ENCODE measurements around the gene LRRC4. TPM values are rescaled to one million over a fixed set of nuclear protein-coding genes. Genes with fewer than 3 reads are reported as not detected.

The LRRC4 gene
- polyA plus RNA-seq, 4 donors, result 5.2 to 8.5 (median 7.4) TPM

DNA sequence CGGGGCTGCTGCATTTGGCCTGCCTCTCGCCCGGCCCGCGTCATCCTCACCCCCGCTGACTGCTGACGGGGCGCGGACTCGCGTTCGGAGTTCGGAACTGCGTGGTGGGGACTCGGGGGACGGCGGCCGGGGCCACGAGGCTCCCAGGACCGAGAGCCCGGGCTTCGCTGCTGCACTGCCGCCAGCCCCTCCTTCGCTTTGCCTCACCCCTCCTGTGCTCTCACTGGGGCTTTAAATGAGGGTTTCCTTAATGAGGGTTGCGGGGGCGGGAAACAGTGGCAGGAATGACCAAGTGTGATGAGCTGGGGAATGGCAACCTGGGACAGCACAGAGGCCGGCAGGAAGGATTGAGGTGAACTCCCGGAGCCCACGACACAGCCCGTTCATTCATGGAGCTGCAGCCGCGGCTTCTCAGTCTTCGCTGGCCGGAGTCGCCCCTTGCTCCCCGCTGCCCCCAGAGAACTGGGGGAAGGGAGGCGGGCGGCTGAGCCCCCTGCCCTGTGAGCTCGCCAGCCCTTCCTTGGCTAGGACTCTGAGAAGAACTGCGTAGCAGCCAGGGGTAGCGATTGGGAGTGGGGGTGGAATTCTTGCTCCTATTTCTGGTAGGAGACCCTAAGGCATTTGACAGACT lies 1.5 kb upstream of the LRRC4 start:
- DNase-seq (ENCODE audit: low read depth in 4 of 4, low spot score in 3 of 4), result no peak

DNA sequence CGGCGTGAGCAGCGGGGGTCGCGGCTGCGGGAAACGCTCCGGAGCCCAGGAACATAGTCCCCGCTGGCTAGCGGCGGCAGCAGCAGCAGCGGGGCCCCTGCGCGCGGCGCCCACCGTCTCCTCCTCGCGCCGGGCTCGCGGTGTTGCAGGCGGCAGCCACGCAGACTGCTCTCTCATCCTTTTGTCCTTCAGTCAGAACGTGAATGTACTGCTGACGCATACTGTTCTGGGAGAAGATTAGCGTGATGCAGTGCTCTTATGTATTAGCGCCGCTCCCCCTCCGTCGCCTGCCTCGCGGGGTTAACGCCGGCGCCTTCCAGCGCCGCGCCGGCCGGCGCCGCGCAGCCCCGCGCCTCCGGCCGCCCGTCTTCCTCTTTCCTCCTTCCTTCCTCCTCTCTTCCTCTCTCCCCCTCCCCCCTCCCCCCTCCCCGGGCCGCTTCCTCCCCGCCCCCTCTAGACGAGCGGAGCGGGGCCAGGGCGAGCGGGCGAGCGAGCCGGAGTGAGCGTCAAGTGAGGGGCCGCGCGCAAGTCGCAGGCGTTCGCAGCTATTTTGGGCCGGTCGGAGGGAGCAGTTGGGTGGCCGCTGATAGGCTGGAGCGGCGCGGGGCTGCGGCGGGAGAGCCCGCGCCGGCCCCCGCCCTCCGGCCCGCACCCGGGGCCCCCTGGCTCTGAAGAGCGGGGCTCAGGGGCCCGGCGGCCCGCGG lies 816 bp upstream of the LRRC4 start:
- no peak for DNase-seq (ENCODE audit: low read depth in 4 of 4, low spot score in 3 of 4)

DNA sequence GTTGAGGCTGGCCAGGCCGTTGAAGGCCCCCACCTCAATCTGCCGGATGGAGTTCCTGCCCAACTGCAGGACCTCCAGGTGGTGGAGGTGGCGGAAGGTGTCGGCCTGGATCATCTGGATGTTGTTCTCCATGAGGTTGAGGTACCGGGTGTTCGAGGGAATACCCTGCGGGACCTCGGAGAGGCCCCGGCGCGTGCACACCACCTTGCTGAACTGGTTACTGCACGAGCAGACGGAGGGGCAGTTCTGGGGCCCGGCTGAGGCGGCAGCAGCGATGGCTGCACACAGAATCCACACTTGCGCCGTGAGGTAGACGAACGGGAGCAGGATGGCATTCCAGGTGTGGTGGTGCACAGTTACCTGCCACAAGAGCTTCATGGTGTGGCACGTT lies 979 bp downstream of the LRRC4 start:
- DNase-seq (ENCODE audit: low read depth in 4 of 4, low spot score in 3 of 4), result no peak

GRCh38 chr7:128029405-128029995 lies 1.7 kb downstream of the LRRC4 start:
- no peak for DNase-seq (ENCODE audit: low read depth in 4 of 4, low spot score in 3 of 4)

- DNase-seq (ENCODE audit: low read depth in 4 of 4, low spot score in 3 of 4), result no peak
Measured at GRCh38 chr7:128027485-128027980, 3.7 kb downstream of the LRRC4 start.

DNA sequence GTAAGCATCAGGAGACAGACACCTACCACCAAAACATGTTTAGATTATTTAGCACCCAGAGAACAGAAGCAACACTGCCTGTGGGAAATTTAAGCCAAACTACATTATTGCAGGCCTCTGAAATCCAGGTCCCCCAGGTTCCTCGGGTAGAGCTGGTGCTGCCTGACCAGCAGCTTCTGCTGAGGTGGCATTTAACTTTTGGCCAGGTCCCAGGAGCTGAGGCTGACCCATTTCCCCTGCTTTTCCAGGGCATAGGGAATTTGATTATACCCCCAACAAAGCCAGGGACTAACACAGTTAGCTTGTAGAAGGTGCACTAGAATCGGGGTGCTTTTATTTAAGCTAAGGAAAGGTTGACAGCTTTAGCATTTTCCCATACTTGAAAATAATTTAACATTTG lies 4.7 kb downstream of the LRRC4 start:
- DNase-seq (ENCODE audit: low read depth in 4 of 4, low spot score in 3 of 4), result no peak

DNA sequence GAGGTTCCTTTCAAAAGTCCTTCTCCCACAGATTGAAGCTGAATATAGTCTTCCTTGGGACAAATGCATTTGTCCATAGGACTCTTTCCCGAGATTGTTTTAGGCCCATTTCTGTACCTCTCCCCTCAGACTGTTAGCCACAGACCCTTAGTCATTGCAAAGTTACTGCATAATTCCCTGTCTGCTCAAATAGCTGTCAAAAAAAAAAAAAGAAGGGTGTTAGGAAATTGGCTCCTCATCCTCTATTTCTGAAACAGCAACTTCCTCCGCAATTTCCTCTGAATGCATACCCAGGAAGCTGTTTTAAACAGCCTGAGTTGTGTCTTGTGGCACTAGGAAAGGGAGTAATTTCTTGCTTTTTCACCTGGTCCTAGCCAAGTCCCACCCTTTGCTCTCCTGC lies 5.4 kb downstream of the LRRC4 start:
- no peak for DNase-seq (ENCODE audit: low read depth in 4 of 4, low spot score in 3 of 4)

- no peak for DNase-seq (ENCODE audit: low read depth in 4 of 4, low spot score in 3 of 4)
Measured at GRCh38 chr7:128025380-128025779, 5.9 kb downstream of the LRRC4 start.

- no peak for DNase-seq (ENCODE audit: low read depth in 4 of 4, low spot score in 3 of 4)
Measured at GRCh38 chr7:128024151-128024550, 7.1 kb downstream of the LRRC4 start.

DNA sequence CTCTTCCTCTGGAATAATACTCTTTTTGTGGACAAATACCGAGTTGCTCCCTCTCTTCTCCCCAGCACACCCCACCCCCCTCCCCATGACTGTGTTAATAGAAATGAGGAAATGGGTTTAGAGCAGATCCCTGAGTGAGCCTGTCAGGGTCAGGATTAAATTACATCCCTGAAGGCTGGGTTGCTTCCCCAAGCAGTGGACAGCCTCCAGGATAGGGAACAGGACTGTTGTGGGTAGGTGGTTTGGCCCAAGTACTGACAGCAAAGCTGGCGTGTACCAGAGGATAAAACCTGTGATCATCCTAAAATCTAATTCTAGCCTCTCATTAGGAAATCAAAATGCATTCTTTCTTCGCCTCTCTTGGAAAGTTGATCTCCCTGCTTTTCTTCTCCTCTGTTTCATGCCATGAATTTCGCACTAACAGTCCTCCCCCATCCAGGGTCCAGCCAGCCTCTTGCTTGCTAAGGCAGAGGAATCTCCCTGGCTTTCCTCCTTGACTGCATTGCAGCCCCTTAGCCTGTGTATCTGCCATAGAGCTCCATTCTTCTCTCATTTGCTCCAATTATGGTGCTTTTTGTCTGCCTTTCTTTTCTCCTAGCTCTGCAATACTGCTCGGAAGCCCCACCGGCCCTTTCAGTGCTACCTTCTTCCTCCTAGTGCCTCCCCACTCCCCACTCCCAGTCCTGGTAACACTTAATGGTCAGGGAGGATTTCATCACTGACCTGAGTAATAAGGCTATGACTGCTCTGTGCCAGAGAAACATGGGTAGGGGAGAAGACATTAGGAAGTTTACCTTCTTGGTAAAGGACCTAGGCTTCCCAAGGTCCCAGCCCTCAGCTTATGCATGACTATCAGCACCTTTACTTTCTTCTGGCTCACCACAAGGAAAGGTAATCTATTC lies 8.4 kb downstream of the LRRC4 start:
- DNase-seq (ENCODE audit: low read depth in 4 of 4, low spot score in 3 of 4), result no peak

GRCh38 chr7:128021366-128021765 lies 9.9 kb downstream of the LRRC4 start:
- no peak for DNase-seq (ENCODE audit: low read depth in 4 of 4, low spot score in 3 of 4)

DNA sequence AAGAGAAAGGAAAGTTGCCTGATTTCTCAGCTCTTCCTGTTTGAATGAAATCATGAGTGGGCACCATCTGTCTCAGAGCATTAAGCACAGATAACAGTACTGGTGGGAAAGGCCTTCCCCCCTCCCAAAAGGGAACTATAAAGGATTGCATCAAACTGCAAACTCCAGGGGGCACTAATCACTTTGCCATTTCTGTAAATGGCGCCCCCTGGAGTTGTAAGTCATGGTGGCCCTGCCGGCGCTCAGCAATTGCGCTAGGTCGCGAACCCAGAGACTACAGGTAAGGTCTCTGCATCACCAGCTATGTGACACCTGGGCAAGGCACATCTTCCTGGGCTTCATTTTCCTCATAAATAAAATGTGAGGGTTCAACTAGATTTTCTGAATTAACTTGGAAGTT lies 11.1 kb downstream of the LRRC4 start:
- no peak for DNase-seq (ENCODE audit: low read depth in 4 of 4, low spot score in 3 of 4)

DNA sequence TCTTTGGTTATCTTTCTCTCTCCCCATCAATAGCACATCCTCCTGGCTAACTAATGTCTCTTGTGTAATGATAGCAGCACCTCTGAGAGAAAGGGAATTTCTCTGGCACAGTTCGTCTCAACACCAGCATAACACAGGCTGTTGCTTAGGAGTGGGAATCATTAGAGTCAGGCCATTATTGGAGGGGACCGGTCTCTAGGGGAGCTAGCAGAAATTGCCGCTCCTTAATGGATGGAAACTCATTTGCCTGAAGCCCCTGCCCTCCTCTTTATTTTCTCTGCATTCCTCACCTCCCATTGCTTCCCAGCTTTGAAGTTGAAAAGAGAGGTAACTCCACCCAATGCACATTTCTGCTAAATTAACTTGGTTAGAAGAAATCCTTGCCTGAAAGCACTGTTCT lies 11.9 kb downstream of the LRRC4 start:
- no peak for DNase-seq (ENCODE audit: low read depth in 4 of 4, low spot score in 3 of 4)

- DNase-seq (ENCODE audit: low read depth in 4 of 4, low spot score in 3 of 4), result no peak
Measured at GRCh38 chr7:128017862-128018845, 13.1 kb downstream of the LRRC4 start.

- DNase-seq (ENCODE audit: low read depth in 4 of 4, low spot score in 3 of 4), result no peak
Measured at GRCh38 chr7:128017460-128017859, 13.8 kb downstream of the LRRC4 start.

DNA sequence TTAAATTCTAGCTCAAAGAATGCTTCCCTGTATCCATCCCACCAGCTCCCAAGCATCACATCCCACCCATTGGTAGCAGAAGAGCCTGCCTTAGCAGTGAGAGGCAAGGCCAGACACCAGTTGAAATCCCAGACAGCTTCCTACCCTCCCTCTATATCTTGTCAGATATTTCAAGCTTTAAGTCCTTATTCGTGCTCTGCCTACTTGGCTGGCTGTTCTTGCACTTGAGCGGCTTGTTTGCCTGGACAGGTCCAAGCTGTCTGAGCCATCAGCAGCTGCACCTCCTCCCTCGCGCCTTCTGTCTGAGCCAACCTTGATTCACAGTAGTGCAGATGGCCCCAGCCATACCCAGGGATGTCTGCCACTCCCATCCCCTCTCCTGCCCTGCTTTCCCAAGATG lies 16.4 kb downstream of the LRRC4 start:
- no peak for DNase-seq (ENCODE audit: low read depth in 4 of 4, low spot score in 3 of 4)

DNA sequence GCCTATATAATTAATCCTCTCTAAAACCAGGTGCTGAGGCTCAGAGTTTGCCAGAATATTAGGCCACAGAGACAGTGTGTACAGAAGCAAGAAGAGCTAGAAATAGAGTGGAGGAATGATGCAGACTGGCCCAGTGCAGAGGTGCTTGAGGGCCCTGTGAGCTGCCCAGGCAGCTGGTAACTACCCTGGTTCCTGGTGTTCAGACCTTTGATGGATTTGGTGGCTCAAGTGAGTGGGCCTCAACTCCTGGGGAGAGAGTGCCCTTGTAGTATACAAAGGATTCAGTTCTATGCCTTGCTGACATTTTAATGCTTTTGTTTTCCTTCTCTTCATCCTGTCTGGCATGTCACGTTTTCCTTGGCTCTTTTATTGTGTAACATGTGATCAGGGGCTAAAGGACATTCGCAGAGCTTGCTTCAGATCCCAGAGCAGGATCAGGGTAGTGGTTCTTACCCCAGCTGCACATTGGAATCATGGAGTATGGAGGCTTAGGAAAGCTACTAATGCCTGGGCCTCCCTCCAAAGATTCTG lies 20.0 kb downstream of the LRRC4 start:
- no peak for DNase-seq (ENCODE audit: low read depth in 4 of 4, low spot score in 3 of 4)

GRCh38 chr7:128010391-128011127 lies 20.7 kb downstream of the LRRC4 start:
- DNase-seq (ENCODE audit: low read depth in 4 of 4, low spot score in 3 of 4), result no peak

DNA sequence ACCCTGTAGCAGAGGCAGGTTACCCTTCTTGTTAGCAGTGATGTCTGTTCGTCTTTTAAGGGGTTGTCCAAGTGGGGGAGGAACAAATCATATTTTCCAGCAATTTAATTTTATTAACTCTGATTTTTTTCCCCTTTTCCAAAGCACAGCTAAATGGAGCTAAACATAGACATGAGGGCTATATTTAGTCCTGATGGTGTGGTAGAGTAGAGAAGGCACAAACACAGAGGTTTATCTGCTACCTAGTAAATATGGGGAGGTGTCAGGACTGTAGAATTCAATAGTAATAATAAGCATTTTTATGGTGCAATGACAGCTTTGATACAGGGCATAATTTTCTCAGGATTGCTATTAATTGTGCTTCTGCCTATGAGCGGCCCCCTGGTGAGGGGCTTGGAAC lies 22.5 kb downstream of the LRRC4 start:
- no peak for DNase-seq (ENCODE audit: low read depth in 4 of 4, low spot score in 3 of 4)
